Adrenal gland (tissue), 5 donors: ENCODE results near the gene RPGRIP1.
"Not testable (repeated sequence)": the region's sequence is repeated elsewhere in the genome, so short reads cannot be mapped to it uniquely, and the experiment has no call there.

Experiments
- POLR2A ChIP-seq, 2 donors: fragments of 450-650 bp; IDR thresholded peaks; one replicate each; pipeline ENCODE4 v1.6.1; 2017; ENCODE audit warnings: antibody characterized with exemption in 2 of 2, mild to moderate bottlenecking in 2 of 2, moderate library complexity in 1 of 2
- TF ChIP-seq, protein P1 (sequence below), 6 experiments: fragments of 450-650 bp in 4 of 6; fragments of 200-600 bp in 2 of 6; sonication (generic) in 1 of 6; IDR thresholded peaks; 1 replicate in 5 of 6; 2 replicates in 1 of 6; pipeline versions ENCODE4 v1.5.1 to v1.8.0; 2016 to 2021; ENCODE audit warnings: antibody characterized with exemption in 6 of 6, mild to moderate bottlenecking in 2 of 6, moderate library complexity in 1 of 6
- donor health status: DM: no; HTN: no; CAD: no.

DNA sequence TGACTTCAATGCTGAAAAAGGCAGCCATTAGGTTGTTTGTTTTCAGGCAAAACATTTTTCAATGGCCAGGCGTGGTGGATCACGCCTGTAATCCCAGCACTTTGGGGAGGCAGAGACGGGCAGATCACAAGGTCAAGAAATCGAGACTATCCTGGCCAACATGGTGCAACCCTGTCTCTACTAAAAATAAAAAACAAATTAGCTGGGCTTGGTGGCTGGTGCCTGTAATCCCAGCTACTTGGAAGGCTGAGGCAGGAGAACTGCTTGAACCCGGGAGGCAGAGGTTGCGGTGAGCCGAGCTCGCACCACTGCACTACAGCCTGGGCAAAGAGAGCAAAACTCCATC, 23.8 kb upstream of the RPGRIP1 start:
- not testable (repeated sequence) for TF ChIP-seq POLR2A (IDR thresholded peaks at IDR 0.05)
- TF ChIP-seq, protein P1, sequence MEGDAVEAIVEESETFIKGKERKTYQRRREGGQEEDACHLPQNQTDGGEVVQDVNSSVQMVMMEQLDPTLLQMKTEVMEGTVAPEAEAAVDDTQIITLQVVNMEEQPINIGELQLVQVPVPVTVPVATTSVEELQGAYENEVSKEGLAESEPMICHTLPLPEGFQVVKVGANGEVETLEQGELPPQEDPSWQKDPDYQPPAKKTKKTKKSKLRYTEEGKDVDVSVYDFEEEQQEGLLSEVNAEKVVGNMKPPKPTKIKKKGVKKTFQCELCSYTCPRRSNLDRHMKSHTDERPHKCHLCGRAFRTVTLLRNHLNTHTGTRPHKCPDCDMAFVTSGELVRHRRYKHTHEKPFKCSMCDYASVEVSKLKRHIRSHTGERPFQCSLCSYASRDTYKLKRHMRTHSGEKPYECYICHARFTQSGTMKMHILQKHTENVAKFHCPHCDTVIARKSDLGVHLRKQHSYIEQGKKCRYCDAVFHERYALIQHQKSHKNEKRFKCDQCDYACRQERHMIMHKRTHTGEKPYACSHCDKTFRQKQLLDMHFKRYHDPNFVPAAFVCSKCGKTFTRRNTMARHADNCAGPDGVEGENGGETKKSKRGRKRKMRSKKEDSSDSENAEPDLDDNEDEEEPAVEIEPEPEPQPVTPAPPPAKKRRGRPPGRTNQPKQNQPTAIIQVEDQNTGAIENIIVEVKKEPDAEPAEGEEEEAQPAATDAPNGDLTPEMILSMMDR (IDR thresholded peaks at IDR 0.05): not testable (repeated sequence)
